ENCODE results near the gene VARS2.

Gene VARS2

DNA sequence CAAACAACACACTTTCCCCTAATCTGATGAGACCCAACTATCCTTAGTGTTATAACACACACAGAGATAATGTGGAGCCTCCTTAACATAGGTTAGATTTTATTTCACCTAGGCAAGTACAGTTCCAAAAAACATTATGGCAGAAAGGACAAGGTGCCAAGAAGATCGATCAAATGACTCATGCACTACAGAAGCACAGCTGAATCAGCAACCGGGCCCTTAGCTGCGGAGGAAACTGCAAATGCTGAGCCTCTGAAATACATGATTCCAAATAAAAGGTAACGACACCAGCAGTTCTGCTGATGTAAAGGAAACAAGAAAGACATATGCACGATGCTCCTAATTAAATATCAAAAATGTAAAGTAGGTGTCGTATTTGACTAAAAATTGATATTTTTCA is 49.6 kb downstream of the VARS2 start:
- H3K9me3 ChIP-seq (ENCODE audit: control insufficient read depth, insufficient read depth, low read depth, low read length) = no peaks in the 10 kb centered on the region
- no peak overlapping the region for H3K4me3 ChIP-seq (ENCODE audit: low read depth, low read length)
- ChIA-PET POLR2A (no interaction called here), CTCF (interaction anchor here (0.7 kb wide), 1 partner anchor 40 kb away, joined by 3 read pairs; no protein-coding TSS in a partner anchor)
- TF ChIP-seq GLI2 (tag by site-specific recombination; IDR thresholded peaks at IDR 0.05; ENCODE audit: borderline replicate concordance, low read depth) = no peak
- TF ChIP-seq ZNF266 (tag by site-specific recombination; IDR thresholded peaks at IDR 0.05; ENCODE audit: low read depth) = no peak
- TF ChIP-seq, protein P1, sequence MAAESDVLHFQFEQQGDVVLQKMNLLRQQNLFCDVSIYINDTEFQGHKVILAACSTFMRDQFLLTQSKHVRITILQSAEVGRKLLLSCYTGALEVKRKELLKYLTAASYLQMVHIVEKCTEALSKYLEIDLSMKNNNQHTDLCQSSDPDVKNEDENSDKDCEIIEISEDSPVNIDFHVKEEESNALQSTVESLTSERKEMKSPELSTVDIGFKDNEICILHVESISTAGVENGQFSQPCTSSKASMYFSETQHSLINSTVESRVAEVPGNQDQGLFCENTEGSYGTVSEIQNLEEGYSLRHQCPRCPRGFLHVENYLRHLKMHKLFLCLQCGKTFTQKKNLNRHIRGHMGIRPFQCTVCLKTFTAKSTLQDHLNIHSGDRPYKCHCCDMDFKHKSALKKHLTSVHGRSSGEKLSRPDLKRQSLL (tag by site-specific recombination; IDR thresholded peaks at IDR 0.05) = no peak
- TF ChIP-seq ZNF571 (tag by site-specific recombination; IDR thresholded peaks at IDR 0.05) = no peak
- TF ChIP-seq ZSCAN16 (tag by site-specific recombination; IDR thresholded peaks at IDR 0.05) = no peak
- TF ChIP-seq ZNF560 (tag by site-specific recombination; IDR thresholded peaks at IDR 0.05; ENCODE audit: borderline replicate concordance) = no peak
- no peak for TF ChIP-seq ZNF785 (tag by site-specific recombination; IDR thresholded peaks at IDR 0.05)
- no peak for TF ChIP-seq ZNF157 (tag by site-specific recombination; IDR thresholded peaks at IDR 0.05)
- TF ChIP-seq SCRT1 (tag by site-specific recombination; IDR thresholded peaks at IDR 0.05; ENCODE audit: borderline replicate concordance) = no peak
- TF ChIP-seq BCL11A (tag by site-specific recombination; IDR thresholded peaks at IDR 0.05; ENCODE audit: low read depth) = no peak
- H3K36me3 ChIP-seq (ENCODE audit: control insufficient read depth in 2 of 2, insufficient read depth in 1 of 2, low read length in 2 of 2) = no peaks in the 10 kb centered on the region
- H3K4me1 ChIP-seq (ENCODE audit: control insufficient read depth, insufficient read depth, low read length) = peaks cover 2% of the 10 kb centered on the region; the same call in 1 of the 2 replicates
- H3K27ac ChIP-seq (ENCODE audit: extremely low read depth, low read depth, low read length) = no peak overlapping the region

GRCh38 chr6:30964075-30964474 is 50.0 kb downstream of the VARS2 start:
- no peak overlapping the region for H3K27ac ChIP-seq (ENCODE audit: extremely low read depth, low read depth, low read length)
- peaks cover 2% of the 10 kb centered on the region; the same call in 1 of the 2 replicates for H3K4me1 ChIP-seq (ENCODE audit: control insufficient read depth, insufficient read depth, low read length)
- no peaks in the 10 kb centered on the region for H3K9me3 ChIP-seq (ENCODE audit: control insufficient read depth, insufficient read depth, low read depth, low read length)
- POLR2A ChIA-PET = no interaction called here
- CTCF ChIA-PET = no interaction called here
- H3K36me3 ChIP-seq (ENCODE audit: control insufficient read depth in 2 of 2, insufficient read depth in 1 of 2, low read length in 2 of 2) = no peaks in the 10 kb centered on the region
- H3K4me3 ChIP-seq (ENCODE audit: low read depth, low read length) = no peak overlapping the region
- no peak for TF ChIP-seq ZBTB44 (tag by site-specific recombination; IDR thresholded peaks at IDR 0.05)
- no peak for TF ChIP-seq ZNF133 (tag by site-specific recombination; IDR thresholded peaks at IDR 0.05)
- TF ChIP-seq ZNF707 (tag by site-specific recombination; IDR thresholded peaks at IDR 0.05) = no peak
- no peak for TF ChIP-seq GLI2 (tag by site-specific recombination; IDR thresholded peaks at IDR 0.05; ENCODE audit: borderline replicate concordance, low read depth)
- TF ChIP-seq, protein P2, sequence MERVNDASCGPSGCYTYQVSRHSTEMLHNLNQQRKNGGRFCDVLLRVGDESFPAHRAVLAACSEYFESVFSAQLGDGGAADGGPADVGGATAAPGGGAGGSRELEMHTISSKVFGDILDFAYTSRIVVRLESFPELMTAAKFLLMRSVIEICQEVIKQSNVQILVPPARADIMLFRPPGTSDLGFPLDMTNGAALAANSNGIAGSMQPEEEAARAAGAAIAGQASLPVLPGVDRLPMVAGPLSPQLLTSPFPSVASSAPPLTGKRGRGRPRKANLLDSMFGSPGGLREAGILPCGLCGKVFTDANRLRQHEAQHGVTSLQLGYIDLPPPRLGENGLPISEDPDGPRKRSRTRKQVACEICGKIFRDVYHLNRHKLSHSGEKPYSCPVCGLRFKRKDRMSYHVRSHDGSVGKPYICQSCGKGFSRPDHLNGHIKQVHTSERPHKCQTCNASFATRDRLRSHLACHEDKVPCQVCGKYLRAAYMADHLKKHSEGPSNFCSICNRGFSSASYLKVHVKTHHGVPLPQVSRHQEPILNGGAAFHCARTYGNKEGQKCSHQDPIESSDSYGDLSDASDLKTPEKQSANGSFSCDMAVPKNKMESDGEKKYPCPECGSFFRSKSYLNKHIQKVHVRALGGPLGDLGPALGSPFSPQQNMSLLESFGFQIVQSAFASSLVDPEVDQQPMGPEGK (tag by site-specific recombination; IDR thresholded peaks at IDR 0.05) = no peak
- TF ChIP-seq ZNF670 (tag by site-specific recombination; IDR thresholded peaks at IDR 0.05; ENCODE audit: low read depth) = no peak
- no peak for TF ChIP-seq ZNF366 (tag by site-specific recombination; conservative IDR thresholded peaks at IDR 0.05)
- no peak for TF ChIP-seq ZNF792 (tag by site-specific recombination; IDR thresholded peaks at IDR 0.05)
- TF ChIP-seq, protein P3, sequence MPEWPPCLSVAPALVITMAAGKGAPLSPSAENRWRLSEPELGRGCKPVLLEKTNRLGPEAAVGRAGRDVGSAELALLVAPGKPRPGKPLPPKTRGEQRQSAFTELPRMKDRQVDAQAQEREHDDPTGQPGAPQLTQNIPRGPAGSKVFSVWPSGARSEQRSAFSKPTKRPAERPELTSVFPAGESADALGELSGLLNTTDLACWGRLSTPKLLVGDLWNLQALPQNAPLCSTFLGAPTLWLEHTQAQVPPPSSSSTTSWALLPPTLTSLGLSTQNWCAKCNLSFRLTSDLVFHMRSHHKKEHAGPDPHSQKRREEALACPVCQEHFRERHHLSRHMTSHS (tag by site-specific recombination; IDR thresholded peaks at IDR 0.05) = no peak
- no peak for TF ChIP-seq YY1 (tag by site-specific recombination; IDR thresholded peaks at IDR 0.05)
- no peak for TF ChIP-seq ZNF24 (tag by site-specific recombination; IDR thresholded peaks at IDR 0.05)
- no peak for TF ChIP-seq REST (tag by site-specific recombination; IDR thresholded peaks at IDR 0.05)
- TF ChIP-seq, protein P4, sequence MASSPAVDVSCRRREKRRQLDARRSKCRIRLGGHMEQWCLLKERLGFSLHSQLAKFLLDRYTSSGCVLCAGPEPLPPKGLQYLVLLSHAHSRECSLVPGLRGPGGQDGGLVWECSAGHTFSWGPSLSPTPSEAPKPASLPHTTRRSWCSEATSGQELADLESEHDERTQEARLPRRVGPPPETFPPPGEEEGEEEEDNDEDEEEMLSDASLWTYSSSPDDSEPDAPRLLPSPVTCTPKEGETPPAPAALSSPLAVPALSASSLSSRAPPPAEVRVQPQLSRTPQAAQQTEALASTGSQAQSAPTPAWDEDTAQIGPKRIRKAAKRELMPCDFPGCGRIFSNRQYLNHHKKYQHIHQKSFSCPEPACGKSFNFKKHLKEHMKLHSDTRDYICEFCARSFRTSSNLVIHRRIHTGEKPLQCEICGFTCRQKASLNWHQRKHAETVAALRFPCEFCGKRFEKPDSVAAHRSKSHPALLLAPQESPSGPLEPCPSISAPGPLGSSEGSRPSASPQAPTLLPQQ (tag by site-specific recombination; IDR thresholded peaks at IDR 0.05) = no peak
- no peak for TF ChIP-seq ZNF202 (tag by site-specific recombination; IDR thresholded peaks at IDR 0.05; ENCODE audit: borderline replicate concordance)
